Fibroblast of gingiva (primary cell): ENCODE results near the gene FAM117A.
"Not testable (repeated sequence)": the region's sequence is repeated elsewhere in the genome, so short reads cannot be mapped to it uniquely, and the experiment has no call there.

Experiments used
- DNase-seq: peaks from one replicate; pipeline ENCODE4 v3.0.0-alpha.2; 2011; ENCODE audit warnings: low read depth

The FAM117A gene

GRCh38 chr17:49762151-49762941 lies 1.6 kb downstream of the FAM117A start:
- peak; percentile 18 for DNase-seq

DNA sequence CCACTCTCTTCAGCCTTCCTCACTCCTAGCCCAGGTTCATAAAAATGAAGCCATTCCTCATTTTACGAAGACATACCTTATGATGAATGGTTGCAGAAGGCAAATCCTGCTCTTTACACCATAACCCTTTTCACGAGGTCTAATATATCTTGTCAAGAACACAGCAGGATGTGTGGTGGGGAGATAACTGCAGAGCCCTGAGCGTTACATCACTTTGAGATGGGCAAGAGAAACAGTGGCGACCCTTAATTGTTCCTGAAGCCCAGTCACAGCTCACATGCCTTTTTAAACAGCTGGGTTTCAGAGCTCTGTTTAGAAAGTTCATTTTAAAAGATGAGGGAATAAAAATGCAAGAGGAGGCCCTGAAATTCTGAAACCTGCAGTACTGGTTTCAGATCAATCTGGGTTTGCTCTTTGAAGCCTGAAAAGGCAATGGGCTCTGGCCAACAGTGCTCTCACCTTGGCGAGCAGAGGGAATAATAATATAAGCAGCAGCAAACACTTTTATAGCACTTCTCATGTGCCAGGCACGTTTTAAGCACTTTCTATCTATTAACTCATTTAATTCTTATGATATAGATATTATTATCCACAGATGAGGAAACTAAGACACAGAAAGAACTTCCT lies 2.9 kb downstream of the FAM117A start:
- DNase-seq = no peak

DNA sequence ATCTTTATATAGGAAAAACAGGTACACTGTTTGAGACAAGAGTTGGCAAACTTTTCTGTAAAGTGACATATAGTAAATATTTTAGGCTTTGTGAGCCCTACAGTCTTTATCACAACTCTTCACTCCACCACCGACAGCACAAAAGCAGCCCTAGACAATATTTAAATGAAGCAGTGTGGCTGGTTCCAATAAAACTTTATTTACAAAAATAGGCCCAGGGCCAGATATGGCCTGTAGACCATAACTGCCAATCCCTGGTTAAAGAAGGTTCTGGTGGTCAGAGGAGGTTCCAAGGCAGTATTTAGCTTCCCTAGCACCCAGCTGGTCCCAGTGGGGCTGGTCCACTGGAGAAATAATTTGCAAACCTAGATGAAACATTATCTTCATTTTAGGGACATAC lies 3.6 kb downstream of the FAM117A start:
- no peak for DNase-seq

GRCh38 chr17:49759203-49759602 lies 4.7 kb downstream of the FAM117A start:
- no peak for DNase-seq

DNA sequence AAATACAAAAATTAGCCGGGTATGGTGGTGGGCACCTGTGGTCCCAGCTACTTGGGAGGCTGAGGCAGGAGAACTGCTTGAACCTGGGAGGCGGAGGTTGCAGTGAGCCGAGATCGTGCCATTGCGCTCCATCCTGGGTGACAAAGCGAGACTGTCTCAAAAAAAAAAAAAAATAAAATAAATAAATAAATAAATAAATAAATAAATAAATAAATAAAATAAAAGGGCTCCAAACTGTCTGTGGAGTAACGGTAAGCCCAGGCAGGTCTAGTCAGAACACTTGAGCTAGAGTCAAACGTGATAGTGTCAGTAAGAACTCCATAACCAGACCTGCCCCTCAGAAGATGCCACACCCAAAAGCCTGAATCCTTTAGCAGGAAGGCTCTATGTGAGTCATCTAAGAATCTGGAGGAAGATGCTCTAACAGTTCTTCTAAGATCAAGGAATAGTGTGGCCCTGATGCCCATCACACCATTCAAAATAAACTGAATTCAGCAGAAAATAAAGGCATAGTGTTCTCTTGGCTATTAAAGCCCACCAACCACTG lies 5.4 kb downstream of the FAM117A start:
- not testable (repeated sequence) for DNase-seq

- no peak for DNase-seq
Observed at GRCh38 chr17:49757151-49757777, 6.7 kb downstream of the FAM117A start.

DNA sequence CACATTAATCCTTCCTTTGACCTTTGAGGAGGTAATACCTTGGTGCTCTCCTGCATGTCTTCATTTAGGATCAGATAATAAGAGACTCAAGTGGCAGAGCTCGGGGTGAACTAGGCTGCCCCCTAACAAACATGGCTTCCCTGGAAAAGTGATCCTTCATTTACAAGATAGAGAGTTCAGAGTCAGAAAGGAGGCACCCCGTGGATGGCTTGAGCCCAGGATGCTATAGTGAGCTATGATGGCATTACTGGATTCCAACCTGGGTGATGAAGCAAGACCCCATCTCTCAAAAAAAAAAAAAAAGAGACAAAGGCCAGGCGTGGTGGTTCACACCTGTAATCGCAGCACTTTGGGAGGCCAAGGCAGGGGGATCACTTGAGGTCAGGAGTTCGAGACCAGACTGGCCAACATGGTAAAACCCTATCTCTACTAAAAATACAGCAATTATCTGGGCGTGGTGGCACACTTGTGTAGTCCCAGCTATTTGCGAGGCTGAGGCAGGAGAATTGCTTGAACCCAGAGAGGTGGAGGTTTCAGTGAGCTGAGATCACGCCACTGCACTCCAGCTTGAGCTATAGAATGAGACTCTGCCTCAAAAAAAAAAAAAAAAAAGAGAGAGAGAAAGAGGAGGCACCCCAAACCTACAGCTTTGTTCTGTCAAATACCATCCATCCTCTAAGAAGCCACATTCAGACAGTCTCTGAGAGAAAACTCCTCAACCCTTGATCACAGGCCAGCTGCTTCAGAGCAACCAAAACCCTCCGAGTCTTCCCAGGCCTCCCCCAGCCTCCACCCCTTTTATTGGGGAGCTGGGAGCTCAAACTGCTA lies 7.4 kb downstream of the FAM117A start:
- no peak for DNase-seq

GRCh38 chr17:49755663-49756283 lies 8.2 kb downstream of the FAM117A start:
- no peak for DNase-seq

DNA sequence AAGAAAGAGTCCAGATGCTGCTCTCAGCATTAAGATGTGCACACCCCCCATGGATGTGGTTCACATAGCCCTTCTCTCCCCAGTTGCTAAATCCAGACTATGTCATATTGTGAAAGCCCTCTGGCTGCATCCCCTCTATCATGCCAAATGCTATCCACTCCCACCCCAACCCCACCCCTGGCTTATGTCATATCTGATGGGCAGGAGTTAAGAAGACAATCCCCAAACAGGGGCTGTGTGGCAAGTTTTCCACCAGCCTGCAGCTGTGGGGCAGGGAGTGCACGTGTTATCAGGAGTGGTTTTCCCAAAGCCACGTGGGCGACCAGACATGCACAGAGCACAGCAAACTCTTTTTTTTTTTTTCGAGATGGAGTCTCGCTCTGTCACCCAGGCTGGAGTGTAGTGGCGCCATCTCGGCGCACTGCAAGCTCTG lies 10.0 kb downstream of the FAM117A start:
- no peak for DNase-seq

DNA sequence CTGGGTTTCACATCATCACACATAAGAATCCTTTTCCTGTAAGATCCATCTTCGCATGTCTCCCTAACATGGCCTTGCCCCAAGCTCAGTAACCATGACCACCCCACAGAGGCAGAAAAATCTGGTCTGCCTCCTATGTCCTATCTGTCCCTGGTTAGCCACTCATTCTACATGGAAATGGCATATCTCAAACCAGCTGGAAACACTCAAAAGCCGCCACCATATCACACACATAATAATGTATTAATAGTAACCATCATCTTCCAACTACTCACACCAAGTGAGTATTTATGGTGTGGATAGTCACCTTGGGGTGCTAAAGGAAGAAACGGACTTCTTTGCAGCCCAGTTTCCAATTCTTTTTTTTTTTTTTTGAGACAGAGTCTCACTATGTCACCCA lies 11.4 kb downstream of the FAM117A start:
- no peak for DNase-seq

- DNase-seq = no peak
Observed at GRCh38 chr17:49749730-49750129, 14.2 kb downstream of the FAM117A start.

GRCh38 chr17:49748791-49749190 lies 15.1 kb downstream of the FAM117A start:
- no peak for DNase-seq

DNA sequence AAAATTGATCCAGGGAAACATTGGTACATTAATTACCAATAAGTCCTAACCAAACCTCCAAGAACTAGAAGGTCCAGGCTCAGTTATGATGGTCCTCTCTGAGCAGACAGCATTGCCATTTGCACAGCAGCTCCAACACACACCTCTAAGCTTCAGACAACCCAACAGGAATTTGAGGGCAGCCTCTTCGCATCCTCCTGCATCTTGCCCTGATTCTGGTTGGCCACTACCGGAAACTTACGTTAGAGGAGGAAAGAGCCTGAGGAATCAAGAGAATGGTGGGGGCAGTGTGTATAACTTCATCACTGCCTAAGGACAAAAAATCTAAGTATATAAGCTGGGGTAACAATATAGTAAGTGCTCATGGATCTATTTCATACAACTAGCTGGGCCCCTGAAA lies 15.7 kb downstream of the FAM117A start:
- no peak for DNase-seq

- DNase-seq = no peak
Observed at GRCh38 chr17:49747632-49748031, 16.3 kb downstream of the FAM117A start.

DNA sequence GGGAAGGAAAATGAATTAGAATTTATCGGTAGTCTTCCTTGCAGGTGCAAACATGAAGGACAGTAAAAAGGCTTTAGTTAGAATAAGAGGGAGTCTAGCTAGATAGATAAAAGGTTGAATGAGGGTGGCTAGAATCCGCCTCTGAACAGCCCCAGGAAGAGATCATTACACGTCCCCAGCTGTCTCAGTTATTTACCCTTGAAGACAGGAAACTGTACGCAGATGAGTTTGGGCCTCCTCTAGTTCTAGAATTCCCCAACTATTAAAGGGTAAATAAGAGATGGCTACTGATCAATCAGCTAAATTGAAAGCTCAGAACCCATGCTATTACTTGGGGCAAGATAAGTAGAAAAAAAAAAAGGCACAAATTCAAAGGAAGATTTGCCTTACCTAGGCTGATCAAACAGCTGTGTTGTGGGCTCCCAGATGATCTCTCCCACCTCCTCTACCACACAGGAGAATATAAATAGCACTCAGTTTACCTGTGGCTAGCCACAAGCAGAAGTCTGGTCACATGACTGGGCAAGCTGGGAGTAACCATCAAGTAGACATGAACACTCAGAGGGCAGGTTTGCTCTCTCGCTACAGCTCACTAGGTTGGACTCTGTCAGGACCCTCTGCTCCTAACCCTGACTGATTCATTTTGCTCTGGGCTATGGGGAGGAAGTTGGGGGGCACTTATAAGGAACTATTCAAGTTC lies 17.0 kb downstream of the FAM117A start:
- DNase-seq = no peak

DNA sequence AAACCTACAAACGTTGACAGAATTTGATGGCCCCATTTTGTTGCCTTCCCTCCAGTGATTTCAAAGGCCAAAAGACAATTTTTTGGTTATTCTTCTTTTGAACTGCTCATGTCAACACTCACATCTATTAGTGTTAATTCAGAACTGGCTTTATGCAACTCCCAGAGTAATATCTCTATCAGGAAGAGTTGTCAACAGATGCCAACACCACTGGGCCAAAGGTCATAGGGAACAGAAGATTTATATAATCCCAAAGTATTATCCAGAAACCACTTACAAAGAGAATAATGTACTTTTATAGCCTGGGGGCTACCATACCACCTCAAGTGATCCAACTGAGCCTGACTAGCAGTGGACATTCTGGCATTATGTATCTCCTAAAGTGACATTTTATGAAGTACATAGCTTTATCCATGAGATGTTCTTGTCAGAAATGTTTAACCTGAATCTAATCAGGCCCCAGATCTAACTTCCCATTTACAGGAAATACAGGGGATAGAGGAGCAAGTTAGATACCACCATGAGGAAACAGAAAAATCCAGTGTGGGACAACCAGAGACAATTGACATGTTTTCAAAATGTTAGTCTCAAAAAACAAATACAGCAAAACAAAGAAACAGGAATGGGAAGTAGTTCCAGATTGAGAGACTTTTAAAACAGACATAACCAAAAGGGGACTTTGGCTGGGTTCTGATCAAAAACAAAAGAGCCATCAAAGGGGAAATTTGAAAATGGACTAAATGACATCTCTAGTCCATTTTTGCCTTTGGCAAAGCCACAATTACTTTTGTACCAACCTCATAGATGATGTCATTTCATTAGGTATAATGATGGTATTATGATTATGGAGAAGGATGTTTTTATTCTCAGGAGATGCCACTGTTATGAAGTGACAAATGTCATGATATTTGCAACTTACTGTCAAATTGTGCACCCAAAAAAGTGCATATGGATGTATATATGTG lies 18.5 kb downstream of the FAM117A start:
- no peak for DNase-seq

DNA sequence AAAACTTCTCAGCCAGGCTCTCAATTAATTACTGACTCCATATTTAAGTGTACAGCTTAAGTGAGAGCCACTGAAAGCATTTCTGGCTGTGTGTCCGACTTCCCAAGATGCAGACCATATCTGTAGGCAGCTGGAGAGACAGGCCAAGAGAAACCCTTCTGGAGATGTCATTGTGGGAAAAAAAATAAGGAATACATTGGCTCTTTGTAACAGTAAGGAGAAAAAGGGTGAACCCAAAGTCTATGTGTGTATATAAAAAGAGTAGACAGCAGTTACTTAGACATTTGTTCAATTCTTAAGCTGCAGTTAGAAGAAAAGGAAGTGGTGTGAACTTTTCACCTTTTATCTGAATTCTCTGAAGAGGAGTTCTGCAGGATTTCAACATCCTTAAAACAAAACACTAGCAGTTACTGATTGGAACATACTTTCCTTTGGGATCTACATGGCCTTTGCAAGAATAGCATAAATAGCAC lies 21.7 kb downstream of the FAM117A start:
- no peak for DNase-seq

DNA sequence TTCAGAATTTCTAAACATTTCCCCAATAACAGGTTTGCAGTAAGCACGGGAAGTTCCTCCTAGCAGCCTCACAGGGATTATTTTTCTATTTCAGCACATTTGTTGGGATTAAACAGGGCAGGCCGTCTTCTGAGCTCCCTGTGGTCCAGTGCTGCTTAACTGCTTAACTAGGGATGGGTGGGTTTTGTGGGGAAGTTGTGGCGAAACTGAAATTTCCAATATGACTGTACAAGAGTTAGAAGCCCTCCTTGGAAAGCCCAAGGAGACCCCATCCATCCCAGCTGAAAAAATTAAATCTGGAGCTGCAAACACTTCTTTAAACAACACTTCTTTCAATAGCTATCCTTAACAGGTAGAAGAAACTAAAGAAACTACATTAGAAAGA lies 22.2 kb downstream of the FAM117A start:
- no peak for DNase-seq

DNA sequence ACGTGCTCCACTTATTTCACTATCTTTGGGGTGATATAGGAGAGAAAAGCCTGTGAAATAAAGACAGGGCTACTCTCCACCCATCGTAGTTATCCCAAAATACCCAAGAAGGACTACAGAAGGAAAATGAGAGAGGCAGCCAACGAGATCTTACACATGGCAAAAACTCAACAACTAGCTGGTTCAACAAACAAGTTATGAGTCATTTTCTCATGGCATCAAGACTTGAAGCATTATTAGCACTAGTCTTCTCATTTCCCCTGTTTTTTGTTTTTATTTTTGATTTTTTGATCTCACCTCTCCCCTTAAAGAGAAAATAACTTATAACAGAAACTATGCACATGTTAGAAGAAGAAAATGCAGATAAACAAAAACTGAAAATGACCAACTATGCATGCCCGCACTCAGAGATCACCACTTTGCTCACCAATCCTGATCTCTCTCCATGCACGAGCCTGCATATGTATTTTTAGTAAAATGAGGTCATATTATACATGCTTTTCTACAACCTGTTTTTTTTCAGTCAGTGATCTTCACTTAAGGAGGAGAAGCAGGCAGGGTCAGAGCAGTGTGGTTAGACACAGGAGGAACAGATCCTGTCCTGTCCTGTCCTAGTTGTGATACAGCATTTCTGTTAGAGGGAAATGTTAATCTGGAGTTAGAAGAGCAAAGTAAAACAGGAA lies 22.8 kb downstream of the FAM117A start:
- no peak for DNase-seq
